ENCODE measurements around the gene SLC22A1. TPM values are rescaled to one million over a fixed set of nuclear protein-coding genes. Genes with fewer than 3 reads are reported as not detected.

The SLC22A1 gene
- total and polyA plus RNA-seq, 2 of the 8 experiments (the other 6 are each of a cell fraction or from before 2014, with no cell fraction given), result 0.12 to 0.45 TPM

- TF ChIP-seq CHD7 (IDR thresholded peaks at IDR 0.05; ENCODE audit: insufficient replicate concordance, low read length) (no peak), KDM1A (IDR thresholded peaks at IDR 0.05; ENCODE audit: borderline replicate concordance, low read length) (no peak), CEBPB (IDR thresholded peaks at IDR 0.05; ENCODE audit: low read depth, low read length) (no peak)
Measured at GRCh38 chr6:160132297-160132637, 10.7 kb downstream of the SLC22A1 start (continued).
